Spleen (tissue), 11 donors: ENCODE data around the gene PYGB. TPM values are rescaled to one million over a fixed set of nuclear protein-coding genes. Genes with fewer than 3 reads are reported as not detected.

Experiments
- DNase-seq: peaks from one replicate; pipeline ENCODE4 v3.0.0-alpha.2; 2020
- H3K27ac ChIP-seq, 8 donors: fragments of 200-600 bp; sonication (generic) in 7 of 8; 1 replicate in 4 of 8; 2 replicates in 4 of 8; pipeline versions ENCODE4 v1.5.0 to v1.8.0; 2016 to 2021; ENCODE audit warnings: inconsistent platforms in 4 of 8, mild to moderate bottlenecking in 4 of 8, moderate library complexity in 1 of 8
- H3K27me3 ChIP-seq, 7 donors: fragments of 200-600 bp; sonication (generic) in 6 of 7; replicated peaks in 1 of 7; 1 replicate in 4 of 7; 2 replicates in 3 of 7; pipeline versions ENCODE4 v1.5.0 to v1.8.0; 2016 to 2021; ENCODE audit warnings: inconsistent platforms in 3 of 7, mild to moderate bottlenecking in 1 of 7
- H3K36me3 ChIP-seq, 6 donors: fragments of 200-600 bp; sonication (generic) in 5 of 6; 1 replicate in 4 of 6; 2 replicates in 2 of 6; pipeline versions ENCODE4 v1.5.0 to v1.8.0; 2016 to 2021; ENCODE audit warnings: inconsistent platforms in 2 of 6
- H3K4me1 ChIP-seq, 6 donors: fragments of 200-600 bp; sonication (generic) in 5 of 6; 1 replicate in 3 of 6; 2 replicates in 3 of 6; pipeline versions ENCODE4 v1.5.0 to v1.8.0; 2016 to 2021; ENCODE audit warnings: inconsistent platforms in 3 of 6
- H3K4me3 ChIP-seq, 8 donors: fragments of 200-600 bp; sonication (generic) in 7 of 8; 1 replicate in 4 of 8; 2 replicates in 4 of 8; pipeline versions ENCODE4 v1.5.0 to v1.8.0; 2016 to 2021; ENCODE audit warnings: inconsistent platforms in 4 of 8, mild to moderate bottlenecking in 4 of 8, moderate library complexity in 2 of 8
- H3K9me3 ChIP-seq, 8 donors: fragments of 200-600 bp; sonication (generic) in 7 of 8; 1 replicate in 4 of 8; 2 replicates in 4 of 8; pipeline versions ENCODE4 v1.5.0 to v1.8.0; 2016 to 2021; ENCODE audit warnings: inconsistent platforms in 4 of 8
- POLR2A ChIP-seq, 3 donors: fragments of 450-650 bp; IDR thresholded peaks; one replicate each; pipeline ENCODE4 v1.5.1; 2017; ENCODE audit warnings: antibody characterized with exemption in 3 of 3, mild to moderate bottlenecking in 1 of 3
- POLR2AphosphoS5 ChIP-seq, 3 donors: sonication (generic); formaldehyde crosslinking; IDR thresholded peaks; one replicate each; pipeline ENCODE4 v1.5.1; 2017; ENCODE audit warnings: antibody characterized with exemption in 3 of 3
- WGBS, 5 donors: extraction: QIAGEN DNeasy Blood & Tissue Kit in 3 of 5; methylation state at CpG; one replicate each; pipeline versions ENCODE4 v1.1.5 to v1.1.7; 2013 to 2018; 5-methylcytosine and 5-hydroxymethylcytosine counted together
- intact Hi-C: fragments of 100-400 bp; cut with DNase I; formaldehyde crosslinking; loops from one replicate; pipeline ENCODE4 v1.15.0; 2023; ENCODE audit warnings: low total_unique reads
- polyA plus RNA-seq, 3 donors: library from polyadenylated mRNA; stranded (reverse); fragments of 200-250 nt; gene quantifications; one replicate each; pipeline ENCODE4 v1.2.1, GENCODE V29; 2013
- total RNA-seq, 7 donors: library from RNA; depleted of rRNA in 3 of 7; stranded (reverse); fragments of >200 nt in 3 of 7; fragmentation: NEBNext Ultra II Directional in 4 of 7; extraction: Animal tissue kit (Norgen Biotek cat#: 25700) in 4 of 7; gene quantifications; one replicate each; pipeline versions ENCODE4 v1.1.0 to v1.2.1, GENCODE V29; 2016 to 2021
- TF ChIP-seq, protein P1 (sequence below), 11 experiments: fragments of 200-600 bp in 7 of 11; fragments of 450-650 bp in 4 of 11; sonication (generic) in 4 of 11; IDR thresholded peaks in 8 of 11; conservative IDR thresholded peaks in 3 of 11; 1 replicate in 7 of 11; 2 replicates in 4 of 11; pipeline versions ENCODE4 v1.4.0 to v1.8.0; 2016 to 2021; ENCODE audit warnings: antibody characterized with exemption in 11 of 11, inconsistent platforms in 4 of 11, mild to moderate bottlenecking in 1 of 11
- donor health status: healthy with polysubstance abuse.
- donor health status: DM: no; HTN: no; CAD: no; lungs with moderate emphysema.
- donor health status: DM: no; HTN: no; CAD: no.
- donor health status: Bipolar disorder and iron deficiency.
- donor health status: healthy.
- donor health status: DM: no; HTN: no; CAD: no.
- donor health status: DM: yes; HTN: yes; CAD: no.

The PYGB gene
- total and polyA plus RNA-seq, 10 donors: 10.5 to 47.8 (median 32.3) TPM

DNA sequence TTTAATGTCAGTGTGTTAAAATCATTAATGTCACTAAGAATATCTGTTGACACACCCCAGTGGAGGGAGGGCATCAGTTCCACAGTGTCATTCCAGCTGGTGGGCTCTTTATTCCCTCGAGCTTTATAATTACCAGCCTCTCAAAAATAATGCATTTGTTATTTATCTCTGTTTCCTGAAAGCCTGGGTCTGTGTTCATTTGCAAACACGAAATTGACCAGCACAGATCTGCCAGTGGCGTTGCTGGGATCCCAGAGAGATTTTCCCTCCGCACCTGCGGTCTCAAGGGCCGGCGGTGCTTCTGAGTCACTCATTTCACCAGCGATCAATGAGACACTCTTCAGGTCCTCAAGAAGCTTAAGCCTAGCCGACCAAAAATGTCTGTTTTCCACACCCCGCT is 5.7 kb upstream of the PYGB start:
- Histone ChIP-seq H3K9me3 (peaks cover 0 to 9% (median 0%) of the 10 kb centered on the region in 8 donors), H3K27me3 (peaks cover 0 to 31% (median 0%) of the 10 kb centered on the region in 7 donors), H3K27ac (no peak overlapping the region), H3K4me3 (no peak overlapping the region), H3K4me1 (peaks cover 4 to 13% (median 9%) of the 10 kb centered on the region in 6 donors), H3K36me3 (no peaks in the 10 kb centered on the region)
- intact Hi-C loops: no loop called here
- no peak for DNase-seq
- WGBS, 5 donors: 85 to 91% (median 88%) methylated on average over 10 of the region's 10 CpGs
- TF ChIP-seq, protein P1, sequence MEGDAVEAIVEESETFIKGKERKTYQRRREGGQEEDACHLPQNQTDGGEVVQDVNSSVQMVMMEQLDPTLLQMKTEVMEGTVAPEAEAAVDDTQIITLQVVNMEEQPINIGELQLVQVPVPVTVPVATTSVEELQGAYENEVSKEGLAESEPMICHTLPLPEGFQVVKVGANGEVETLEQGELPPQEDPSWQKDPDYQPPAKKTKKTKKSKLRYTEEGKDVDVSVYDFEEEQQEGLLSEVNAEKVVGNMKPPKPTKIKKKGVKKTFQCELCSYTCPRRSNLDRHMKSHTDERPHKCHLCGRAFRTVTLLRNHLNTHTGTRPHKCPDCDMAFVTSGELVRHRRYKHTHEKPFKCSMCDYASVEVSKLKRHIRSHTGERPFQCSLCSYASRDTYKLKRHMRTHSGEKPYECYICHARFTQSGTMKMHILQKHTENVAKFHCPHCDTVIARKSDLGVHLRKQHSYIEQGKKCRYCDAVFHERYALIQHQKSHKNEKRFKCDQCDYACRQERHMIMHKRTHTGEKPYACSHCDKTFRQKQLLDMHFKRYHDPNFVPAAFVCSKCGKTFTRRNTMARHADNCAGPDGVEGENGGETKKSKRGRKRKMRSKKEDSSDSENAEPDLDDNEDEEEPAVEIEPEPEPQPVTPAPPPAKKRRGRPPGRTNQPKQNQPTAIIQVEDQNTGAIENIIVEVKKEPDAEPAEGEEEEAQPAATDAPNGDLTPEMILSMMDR (IDR thresholded peaks at IDR 0.05 in 8 of 11, conservative IDR thresholded peaks at IDR 0.05 in 3 of 11): no peak
- TF ChIP-seq POLR2A (IDR thresholded peaks at IDR 0.05) (no peak), POLR2AphosphoS5 (IDR thresholded peaks at IDR 0.05) (no peak)

DNA sequence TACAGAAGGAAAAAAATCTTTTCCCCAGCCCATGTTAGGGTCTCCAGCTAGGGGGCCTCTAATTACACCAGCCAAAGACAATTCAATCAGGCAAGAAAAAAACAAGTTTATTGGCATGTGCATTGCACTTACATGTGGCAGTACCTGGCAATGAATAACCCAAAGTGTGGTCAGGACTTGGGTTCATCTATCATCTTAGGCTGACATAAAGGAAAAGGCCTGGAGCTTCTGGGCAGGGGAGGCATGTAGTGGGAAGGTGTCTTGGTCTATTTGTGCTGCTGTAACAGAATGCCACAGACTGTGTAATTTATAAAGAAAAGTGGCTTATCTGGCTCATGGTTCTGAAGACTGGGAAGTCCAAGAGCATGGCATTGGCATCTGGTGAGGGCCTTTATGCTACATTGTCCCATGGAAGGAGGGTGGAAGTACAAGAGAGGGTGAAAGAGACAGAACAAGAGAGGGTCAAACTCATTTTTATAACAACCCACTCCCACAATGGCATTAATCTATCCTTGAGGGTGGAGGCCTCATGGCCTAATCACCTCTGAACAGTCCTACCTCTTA is 4.4 kb upstream of the PYGB start:
- intact Hi-C loops: no loop called here
- Histone ChIP-seq H3K27ac (no peak overlapping the region), H3K27me3 (peaks cover 0 to 18% (median 0%) of the 10 kb centered on the region in 7 donors), H3K4me1 (peaks cover 4 to 19% (median 12%) of the 10 kb centered on the region in 6 donors), H3K36me3 (no peaks in the 10 kb centered on the region), H3K9me3 (peaks cover 0 to 9% (median 0%) of the 10 kb centered on the region in 8 donors), H3K4me3 (no peak overlapping the region)
- TF ChIP-seq, protein P1 (IDR thresholded peaks at IDR 0.05 in 8 of 11, conservative IDR thresholded peaks at IDR 0.05 in 3 of 11): no peak
- no peak for TF ChIP-seq POLR2A (IDR thresholded peaks at IDR 0.05)
- TF ChIP-seq POLR2AphosphoS5 (IDR thresholded peaks at IDR 0.05): no peak
- DNase-seq: no peak

DNA sequence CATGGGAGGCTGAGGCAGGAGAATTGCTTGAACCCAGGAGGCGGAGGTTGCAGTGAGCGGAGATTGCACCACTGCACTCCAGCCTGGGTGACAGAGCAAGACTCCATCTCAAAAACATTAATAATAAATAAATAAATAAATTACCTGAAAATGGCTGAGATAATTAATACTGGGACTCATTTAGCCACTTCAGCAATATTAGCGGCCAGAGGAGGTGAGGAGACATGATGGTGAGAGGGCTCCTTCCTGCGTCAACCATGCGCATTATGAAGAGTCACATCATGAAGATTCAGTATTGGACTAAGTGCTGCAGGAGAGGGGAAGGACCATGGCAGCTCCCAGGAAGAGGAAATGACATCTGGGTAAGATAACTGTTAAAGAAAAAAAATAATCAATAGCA is 2.9 kb upstream of the PYGB start:
- 94 to 99% (median 98%) methylated on average over 5 of the region's 5 CpGs for WGBS, 5 donors

DNA sequence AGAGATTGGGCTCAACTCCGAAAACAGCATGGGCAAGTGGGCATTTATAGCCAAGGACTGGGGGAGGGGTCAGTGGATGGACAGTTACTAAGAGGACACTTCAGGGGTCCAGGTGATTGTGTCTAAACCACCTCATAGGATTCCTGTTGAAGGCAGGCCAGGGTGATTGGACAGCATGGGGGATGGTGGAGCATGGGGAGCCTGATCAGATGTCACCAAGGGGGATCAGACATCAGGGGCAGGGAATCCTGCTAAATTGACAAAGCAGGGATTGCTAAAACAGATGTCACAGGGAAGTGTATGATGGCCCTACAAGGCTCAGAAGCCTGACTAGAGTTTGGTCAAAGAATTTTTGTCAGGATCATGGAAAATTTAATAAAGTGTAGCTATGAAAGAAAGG is 2.4 kb upstream of the PYGB start:
- no peak for DNase-seq
- H3K36me3 ChIP-seq: no peaks in the 10 kb centered on the region
- H3K9me3 ChIP-seq: peaks cover 0 to 9% (median 0%) of the 10 kb centered on the region in 8 donors
- H3K27ac ChIP-seq: no peak overlapping the region
- peaks cover 0 to 6% (median 0%) of the 10 kb centered on the region in 7 donors for H3K27me3 ChIP-seq
- no peak overlapping the region for H3K4me3 ChIP-seq
- H3K4me1 ChIP-seq: peaks cover 11 to 39% (median 29%) of the 10 kb centered on the region in 6 donors
- WGBS, 5 donors: 84 to 100% (median 100%) methylated on average over 1 of the region's 1 CpG
- TF ChIP-seq POLR2A (IDR thresholded peaks at IDR 0.05) (no peak), POLR2AphosphoS5 (IDR thresholded peaks at IDR 0.05) (no peak)
- TF ChIP-seq, protein P1 (IDR thresholded peaks at IDR 0.05 in 8 of 11, conservative IDR thresholded peaks at IDR 0.05 in 3 of 11): no peak
- intact Hi-C loops: no loop called here

More for the DNA sequence above, 2.9 kb upstream of the PYGB start:
- intact Hi-C loops: no loop called here
- Histone ChIP-seq H3K9me3 (peaks cover 0 to 9% (median 0%) of the 10 kb centered on the region in 8 donors), H3K27ac (no peak overlapping the region), H3K36me3 (no peaks in the 10 kb centered on the region), H3K27me3 (peaks cover 0 to 6% (median 0%) of the 10 kb centered on the region in 7 donors), H3K4me3 (no peak overlapping the region), H3K4me1 (peaks cover 11 to 34% (median 26%) of the 10 kb centered on the region in 6 donors)
- no peak for DNase-seq
- TF ChIP-seq POLR2A (IDR thresholded peaks at IDR 0.05) (no peak), POLR2AphosphoS5 (IDR thresholded peaks at IDR 0.05) (no peak)
- TF ChIP-seq, protein P1 (IDR thresholded peaks at IDR 0.05 in 8 of 11, conservative IDR thresholded peaks at IDR 0.05 in 3 of 11): no peak
